GM12875 (cell line): Measurements from ENCODE around the gene TMUB1.
A peak's percentile ranks its signal among the peaks of the same experiment; 100 is the strongest.

Source experiments
- H3K4me3 ChIP-seq: one replicate; pipeline ENCODE4 v1.5.1; 2011; ENCODE audit warnings: low read depth, low read length, control low read depth
- CTCF ChIP-seq: IDR thresholded peaks from 2 replicates; pipeline ENCODE4 v1.5.1; 2011; ENCODE audit warnings: low read depth, mild to moderate bottlenecking, control low read depth, inconsistent platforms, low read length, moderate library complexity, borderline replicate concordance; ENCODE audit not compliant: insufficient read depth

Gene TMUB1

GRCh38 chr7:151083071-151083823 is at the start of gene TMUB1:
Gene TMUB1, minus strand, starts transcription at chr7:151083493. Its CDS starts 930 bp downstream, at chr7:151082563.
- peak within 1 kb of the TSS; percentile 80 for H3K4me3 ChIP-seq
- TF ChIP-seq CTCF: no peak

GRCh38 chr7:151132461-151133205 is 49.3 kb upstream of the TMUB1 start:
- H3K4me3 ChIP-seq: no peak overlapping the region
- TF ChIP-seq CTCF: no peak

GRCh38 chr7:151131592-151132293 is 48.5 kb upstream of the TMUB1 start:
- no peak for TF ChIP-seq CTCF
- no peak overlapping the region for H3K4me3 ChIP-seq

GRCh38 chr7:151131224-151131591 is 47.9 kb upstream of the TMUB1 start:
- H3K4me3 ChIP-seq: no peak overlapping the region
- no peak for TF ChIP-seq CTCF

GRCh38 chr7:151130741-151131157 is 47.5 kb upstream of the TMUB1 start:
- TF ChIP-seq CTCF: no peak
- no peak overlapping the region for H3K4me3 ChIP-seq

GRCh38 chr7:151129960-151130591 is 46.8 kb upstream of the TMUB1 start:
- H3K4me3 ChIP-seq: no peak overlapping the region
- no peak for TF ChIP-seq CTCF
